Endothelial cell (in vitro differentiated cells): ENCODE results near the gene ID3. TPM values are rescaled to one million over a fixed set of nuclear protein-coding genes. Genes with fewer than 3 reads are reported as not detected.

Experiments used
- DNase-seq: peaks from one replicate; pipeline ENCODE4 v3.0.0; 2021; ENCODE audit warnings: low spot score
- H3K27ac Mint-ChIP-seq: one replicate; pipeline ENCODE4 v1.8.0; 2021; ENCODE audit warnings: mixed read lengths, inconsistent platforms; ENCODE audit not compliant: unreplicated experiment
- H3K27me3 Mint-ChIP-seq: one replicate; pipeline ENCODE4 v1.8.0; 2021; ENCODE audit warnings: mild to moderate bottlenecking, moderate library complexity, mixed read lengths, inconsistent platforms; ENCODE audit not compliant: unreplicated experiment
- H3K36me3 Mint-ChIP-seq: one replicate; pipeline ENCODE4 v1.8.0; 2021; ENCODE audit warnings: mild to moderate bottlenecking, low read depth, mixed read lengths, inconsistent platforms; ENCODE audit not compliant: unreplicated experiment
- H3K4me1 Mint-ChIP-seq: one replicate; pipeline ENCODE4 v1.8.0; 2021; ENCODE audit warnings: mild to moderate bottlenecking, mixed read lengths, inconsistent platforms; ENCODE audit not compliant: unreplicated experiment
- H3K4me3 Mint-ChIP-seq: one replicate; pipeline ENCODE4 v1.8.0; 2021; ENCODE audit warnings: mild to moderate bottlenecking, mixed read lengths, inconsistent platforms; ENCODE audit not compliant: unreplicated experiment
- H3K9me3 Mint-ChIP-seq: one replicate; pipeline ENCODE4 v1.8.0; 2021; ENCODE audit warnings: mixed read lengths, inconsistent platforms; ENCODE audit not compliant: unreplicated experiment
- CTCF ChIP-seq: fragments of 200-600 bp; sonication (generic); IDR thresholded peaks from one replicate; pipeline ENCODE4 v1.5.0; 2021; ENCODE audit warnings: antibody characterized with exemption; ENCODE audit not compliant: unreplicated experiment
- total RNA-seq: library from RNA; stranded (reverse); fragmentation: NEBNext Ultra II Directional; extraction: Animal tissue kit (Norgen Biotek cat#: 25700); gene quantifications from one replicate; pipeline ENCODE4 v1.2.1, GENCODE V29; 2021; ENCODE audit not compliant: unreplicated experiment

The ID3 gene
- total RNA-seq, 1 donor from 2014 or later, result 240 TPM

- DNase-seq, result no peak
- Mint-ChIP-seq H3K27me3 (peaks cover 8% of the 10 kb centered on the region), H3K4me3 (no peak overlapping the region), H3K4me1 (peaks cover 48% of the 10 kb centered on the region), H3K9me3 (no peaks in the 10 kb centered on the region), H3K36me3 (peaks cover 6% of the 10 kb centered on the region), H3K27ac (no peak overlapping the region)
- no peak for TF ChIP-seq CTCF
Measured at GRCh38 chr1:23593042-23593521, 33.8 kb upstream of the ID3 start.

- no peaks in the 10 kb centered on the region for H3K9me3 Mint-ChIP-seq
- H3K27me3 Mint-ChIP-seq, result peaks cover 8% of the 10 kb centered on the region
- no peak overlapping the region for H3K27ac Mint-ChIP-seq
- TF ChIP-seq CTCF, result no peak
- peaks cover 45% of the 10 kb centered on the region for H3K4me1 Mint-ChIP-seq
- H3K4me3 Mint-ChIP-seq, result no peak overlapping the region
- DNase-seq, result no peak
- H3K36me3 Mint-ChIP-seq, result peaks cover 6% of the 10 kb centered on the region
Measured at GRCh38 chr1:23592209-23592892, 33.0 kb upstream of the ID3 start.

DNA sequence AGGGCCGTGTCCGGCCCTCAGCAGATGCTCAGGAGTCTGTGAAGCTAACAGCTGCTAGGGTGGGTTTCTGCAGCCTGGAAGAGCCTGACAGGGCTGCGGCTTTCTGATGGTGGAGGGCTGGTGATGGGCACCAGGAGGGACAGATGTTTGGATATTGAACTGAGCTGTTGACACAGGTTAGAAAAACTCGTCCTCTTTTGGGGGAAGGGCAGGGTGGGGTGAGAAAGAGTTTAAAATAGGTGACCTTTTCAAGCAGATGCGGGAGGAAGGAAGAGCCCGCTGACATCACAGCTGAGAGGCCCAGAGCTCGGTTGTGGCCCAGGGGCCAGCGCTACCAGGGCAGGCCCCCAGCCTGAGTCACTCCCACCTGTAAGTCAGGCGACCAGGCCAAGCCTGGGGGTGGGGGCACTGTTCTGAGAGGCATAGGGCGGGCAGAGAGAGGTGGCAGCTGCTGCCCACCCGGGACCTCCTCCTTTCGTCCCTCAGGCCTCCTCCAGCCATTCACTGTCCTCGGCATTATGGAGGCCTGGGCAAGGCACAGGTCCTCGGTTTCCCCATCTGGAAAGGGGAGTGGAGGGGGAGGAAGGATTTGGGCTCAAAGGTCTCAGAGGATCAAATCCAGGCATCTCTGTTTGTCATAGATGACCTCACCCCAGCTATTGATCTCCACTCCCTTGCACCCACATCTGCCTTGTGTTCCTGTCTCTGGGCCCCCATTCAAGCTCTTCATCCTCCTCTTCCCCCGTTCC is 32.3 kb upstream of the ID3 start:
- Mint-ChIP-seq H3K4me3 (no peak overlapping the region), H3K9me3 (no peaks in the 10 kb centered on the region), H3K4me1 (peaks cover 38% of the 10 kb centered on the region), H3K36me3 (peaks cover 4% of the 10 kb centered on the region), H3K27me3 (peaks cover 5% of the 10 kb centered on the region), H3K27ac (peak overlapping the region; percentile 54)
- TF ChIP-seq CTCF, result no peak
- no peak for DNase-seq

- no peak for TF ChIP-seq CTCF
- no peak for DNase-seq
- peaks cover 31% of the 10 kb centered on the region for H3K4me1 Mint-ChIP-seq
- H3K4me3 Mint-ChIP-seq, result no peak overlapping the region
- peaks cover 3% of the 10 kb centered on the region for H3K27me3 Mint-ChIP-seq
- H3K27ac Mint-ChIP-seq, result no peak overlapping the region
- no peaks in the 10 kb centered on the region for H3K36me3 Mint-ChIP-seq
- no peaks in the 10 kb centered on the region for H3K9me3 Mint-ChIP-seq
Measured at GRCh38 chr1:23590058-23590783, 30.9 kb upstream of the ID3 start.
